Ishikawa (cell line): Measurements from ENCODE around the gene SDC4.

ENCODE experiments used
- CEBPB ChIP-seq: IDR thresholded peaks from 2 replicates; pipeline ENCODE4 v1.6.1; 2012
- CREB1 ChIP-seq: IDR thresholded peaks from 2 replicates; pipeline ENCODE4 v1.6.1; 2012; ENCODE audit warnings: low read depth
- EGR1 ChIP-seq: IDR thresholded peaks from 2 replicates; pipeline ENCODE4 v1.6.1; 2012
- EP300 ChIP-seq: IDR thresholded peaks from 2 replicates; pipeline ENCODE4 v1.6.1; 2012; ENCODE audit warnings: borderline replicate concordance
- FOXM1 ChIP-seq: IDR thresholded peaks from 2 replicates; pipeline ENCODE4 v1.6.1; 2012; ENCODE audit warnings: low read depth, borderline replicate concordance
- MAX ChIP-seq: IDR thresholded peaks from 2 replicates; pipeline ENCODE4 v1.6.1; 2012
- NFIC ChIP-seq: IDR thresholded peaks from 2 replicates; pipeline ENCODE4 v1.6.1; 2012
- RAD21 ChIP-seq: IDR thresholded peaks from 2 replicates; pipeline ENCODE4 v1.6.1; 2012; ENCODE audit warnings: low read depth
- REST ChIP-seq: IDR thresholded peaks from 2 replicates; pipeline ENCODE4 v1.6.1; 2012; ENCODE audit warnings: low read depth, mild to moderate bottlenecking
- TAF1 ChIP-seq: IDR thresholded peaks from 2 replicates; pipeline ENCODE4 v1.6.1; 2012; ENCODE audit warnings: low read depth, mild to moderate bottlenecking
- TCF12 ChIP-seq: IDR thresholded peaks from 2 replicates; pipeline ENCODE4 v1.6.1; 2012; ENCODE audit warnings: low read depth
- TEAD4 ChIP-seq: IDR thresholded peaks from 2 replicates; pipeline ENCODE4 v1.6.1; 2012
- USF1 ChIP-seq: IDR thresholded peaks from 2 replicates; pipeline ENCODE4 v1.6.1; 2012
- YY1 ChIP-seq: IDR thresholded peaks from 2 replicates; pipeline ENCODE4 v1.6.1; 2012; ENCODE audit warnings: low read depth
- ZBTB7A ChIP-seq: IDR thresholded peaks from 2 replicates; pipeline ENCODE4 v1.6.1; 2012; ENCODE audit warnings: low read depth

Gene SDC4

GRCh38 chr20:45355209-45356084, 7.2 kb upstream of the SDC4 start:
- TF ChIP-seq EP300 (no peak), CEBPB (no peak), TCF12 (no peak), CREB1 (no peak), NFIC (no peak), USF1 (no peak), EGR1 (no peak), RAD21 (no peak), MAX (no peak), REST (no peak), TEAD4 (no peak), FOXM1 (no peak), YY1 (no peak), TAF1 (no peak), ZBTB7A (no peak)

- no peak for TF ChIP-seq RAD21
- TF ChIP-seq CEBPB: no peak
- TF ChIP-seq TCF12: no peak
- no peak for TF ChIP-seq NFIC
- TF ChIP-seq REST: no peak
- no peak for TF ChIP-seq USF1
- no peak for TF ChIP-seq ZBTB7A
- no peak for TF ChIP-seq EP300
- TF ChIP-seq CREB1: no peak
- TF ChIP-seq TEAD4: no peak
Observed at GRCh38 chr20:45354423-45355208, 6.4 kb upstream of the SDC4 start.

- TF ChIP-seq CEBPB: no peak
- TF ChIP-seq FOXM1: no peak
- no peak for TF ChIP-seq MAX
- TF ChIP-seq TEAD4: no peak
- no peak for TF ChIP-seq REST
- TF ChIP-seq ZBTB7A: no peak
- no peak for TF ChIP-seq CREB1
- TF ChIP-seq EP300: no peak
- no peak for TF ChIP-seq TCF12
- TF ChIP-seq TAF1: no peak
- TF ChIP-seq EGR1: no peak
- TF ChIP-seq USF1: no peak
- TF ChIP-seq NFIC: no peak
- TF ChIP-seq YY1: no peak
Observed at GRCh38 chr20:45353746-45354145, 5.5 kb upstream of the SDC4 start.
